SU-DHL-6 (cell line): Measurements from ENCODE around the gene MBD5.

Experiments used
- EZH2phosphoT487 ChIP-seq: fragments of 200-600 bp; sonication (generic), shearing (Covaris generic); conservative IDR thresholded peaks from 2 replicates; pipeline ENCODE4 v1.6.1; 2018; ENCODE audit warnings: mild to moderate bottlenecking, antibody characterized with exemption, low read length, moderate library complexity, mixed read lengths
- TF ChIP-seq, protein P1 (sequence below): fragments of 200-600 bp; sonication (generic); IDR thresholded peaks from one replicate; pipeline ENCODE4 v1.5.1; 2017; ENCODE audit warnings: antibody characterized with exemption, mild to moderate bottlenecking, low read length, moderate library complexity; ENCODE audit not compliant: insufficient read depth, poor library complexity, severe bottlenecking

- TF ChIP-seq, protein P1, sequence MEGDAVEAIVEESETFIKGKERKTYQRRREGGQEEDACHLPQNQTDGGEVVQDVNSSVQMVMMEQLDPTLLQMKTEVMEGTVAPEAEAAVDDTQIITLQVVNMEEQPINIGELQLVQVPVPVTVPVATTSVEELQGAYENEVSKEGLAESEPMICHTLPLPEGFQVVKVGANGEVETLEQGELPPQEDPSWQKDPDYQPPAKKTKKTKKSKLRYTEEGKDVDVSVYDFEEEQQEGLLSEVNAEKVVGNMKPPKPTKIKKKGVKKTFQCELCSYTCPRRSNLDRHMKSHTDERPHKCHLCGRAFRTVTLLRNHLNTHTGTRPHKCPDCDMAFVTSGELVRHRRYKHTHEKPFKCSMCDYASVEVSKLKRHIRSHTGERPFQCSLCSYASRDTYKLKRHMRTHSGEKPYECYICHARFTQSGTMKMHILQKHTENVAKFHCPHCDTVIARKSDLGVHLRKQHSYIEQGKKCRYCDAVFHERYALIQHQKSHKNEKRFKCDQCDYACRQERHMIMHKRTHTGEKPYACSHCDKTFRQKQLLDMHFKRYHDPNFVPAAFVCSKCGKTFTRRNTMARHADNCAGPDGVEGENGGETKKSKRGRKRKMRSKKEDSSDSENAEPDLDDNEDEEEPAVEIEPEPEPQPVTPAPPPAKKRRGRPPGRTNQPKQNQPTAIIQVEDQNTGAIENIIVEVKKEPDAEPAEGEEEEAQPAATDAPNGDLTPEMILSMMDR: no peak
- no peak for TF ChIP-seq EZH2phosphoT487
Measured at GRCh38 chr2:148039783-148040182, 18.9 kb downstream of the MBD5 start.
